B cell (primary cell): ENCODE results near the gene SEH1L.

ENCODE experiments used
- EZH2 ChIP-seq: IDR thresholded peaks from 2 replicates; pipeline ENCODE4 v1.6.1; 2012; ENCODE audit warnings: borderline replicate concordance, low read depth, mild to moderate bottlenecking, moderate library complexity, low read length; ENCODE audit not compliant: insufficient read depth, poor library complexity, severe bottlenecking
- TF ChIP-seq, protein P1 (sequence below): fragments of 200-600 bp; IDR thresholded peaks from one replicate; pipeline ENCODE4 v1.8.0; 2022; ENCODE audit warnings: antibody characterized with exemption, mild to moderate bottlenecking

DNA sequence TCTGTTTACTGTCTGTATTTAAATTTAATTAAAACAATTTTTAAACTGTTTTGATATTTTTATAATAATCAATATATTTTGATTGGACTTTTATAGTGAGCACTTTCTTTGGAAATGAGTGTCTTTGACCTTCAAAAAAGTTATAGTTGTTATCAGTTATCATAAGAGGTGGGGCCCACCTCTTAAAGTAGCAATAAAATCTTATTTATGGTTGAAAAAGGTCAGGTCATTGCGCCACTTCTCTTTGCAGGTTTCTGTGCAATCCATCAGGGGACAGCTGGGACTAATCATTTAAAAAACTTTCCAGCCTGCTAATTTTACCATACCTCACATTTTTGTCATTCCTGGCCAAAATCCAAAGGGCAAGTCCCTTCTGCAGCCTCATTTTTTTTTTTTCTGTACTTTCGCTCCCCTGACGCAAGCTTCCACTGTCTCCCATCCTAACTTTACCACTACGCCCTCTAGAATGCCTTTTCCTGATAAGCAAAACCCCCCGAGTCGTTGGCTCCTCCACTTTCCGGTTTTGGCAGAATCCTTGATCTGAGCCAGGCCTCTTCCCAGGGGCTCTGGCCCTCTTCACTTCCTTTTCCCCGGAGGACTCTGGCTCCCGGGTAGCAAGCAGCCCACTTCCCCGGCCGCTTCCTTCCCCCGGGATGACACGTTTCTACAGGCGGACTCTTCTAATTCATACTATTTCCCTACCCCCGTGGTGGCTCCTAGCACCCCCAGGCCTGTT lies 1.1 kb upstream of the SEH1L start:
- TF ChIP-seq EZH2, result no peak
- TF ChIP-seq, protein P1, sequence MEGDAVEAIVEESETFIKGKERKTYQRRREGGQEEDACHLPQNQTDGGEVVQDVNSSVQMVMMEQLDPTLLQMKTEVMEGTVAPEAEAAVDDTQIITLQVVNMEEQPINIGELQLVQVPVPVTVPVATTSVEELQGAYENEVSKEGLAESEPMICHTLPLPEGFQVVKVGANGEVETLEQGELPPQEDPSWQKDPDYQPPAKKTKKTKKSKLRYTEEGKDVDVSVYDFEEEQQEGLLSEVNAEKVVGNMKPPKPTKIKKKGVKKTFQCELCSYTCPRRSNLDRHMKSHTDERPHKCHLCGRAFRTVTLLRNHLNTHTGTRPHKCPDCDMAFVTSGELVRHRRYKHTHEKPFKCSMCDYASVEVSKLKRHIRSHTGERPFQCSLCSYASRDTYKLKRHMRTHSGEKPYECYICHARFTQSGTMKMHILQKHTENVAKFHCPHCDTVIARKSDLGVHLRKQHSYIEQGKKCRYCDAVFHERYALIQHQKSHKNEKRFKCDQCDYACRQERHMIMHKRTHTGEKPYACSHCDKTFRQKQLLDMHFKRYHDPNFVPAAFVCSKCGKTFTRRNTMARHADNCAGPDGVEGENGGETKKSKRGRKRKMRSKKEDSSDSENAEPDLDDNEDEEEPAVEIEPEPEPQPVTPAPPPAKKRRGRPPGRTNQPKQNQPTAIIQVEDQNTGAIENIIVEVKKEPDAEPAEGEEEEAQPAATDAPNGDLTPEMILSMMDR, result no peak
